WTC11 (cell line): ENCODE data around the gene ZNF587. TPM values are rescaled to one million over a fixed set of nuclear protein-coding genes. Genes with fewer than 3 reads are reported as not detected.
A peak's percentile ranks its signal among the peaks of the same experiment; 100 is the strongest.

Source experiments
- ATAC-seq: fragments of 200-7000 bp; cut with Tn5 transposase; 2 replicates; pipeline ENCODE4 v1.10.0; 2021; ENCODE audit warnings: mild to moderate bottlenecking, moderate library complexity
- CTCF ChIA-PET: fragments of 300-600 bp; sonication (Branson Sonifier 250); formaldehyde crosslinking; loops from one replicate; lab custom pipeline; 2021; ENCODE audit warnings: antibody characterized with exemption; lab: Charles Lee
- POLR2A ChIA-PET: fragments of 350-600 bp; sonication (Branson Sonifier 250); formaldehyde crosslinking; loops from one replicate; lab custom pipeline; 2021; ENCODE audit warnings: antibody characterized with exemption; lab: Charles Lee
- DNase-seq: peaks from one replicate; pipeline ENCODE4 v3.0.0; 2021; ENCODE audit warnings: low spot score
- H3K27ac Mint-ChIP-seq: 2 replicates; pipeline ENCODE4 v1.8.0; 2021; ENCODE audit warnings: mixed read lengths
- H3K27me3 Mint-ChIP-seq: 2 replicates; pipeline ENCODE4 v1.8.0; 2021; ENCODE audit warnings: low read depth, mild to moderate bottlenecking, moderate library complexity, mixed read lengths
- H3K36me3 Mint-ChIP-seq: 2 replicates; pipeline ENCODE4 v1.8.0; 2021; ENCODE audit warnings: mixed read lengths
- H3K4me1 Mint-ChIP-seq: 2 replicates; pipeline ENCODE4 v1.8.0; 2022; ENCODE audit warnings: mixed read lengths
- H3K4me3 Mint-ChIP-seq: 2 replicates; pipeline ENCODE4 v1.8.0; 2021; ENCODE audit warnings: mild to moderate bottlenecking, moderate library complexity, mixed read lengths
- H3K9me3 Mint-ChIP-seq: 2 replicates; pipeline ENCODE4 v1.8.0; 2021; ENCODE audit warnings: mixed read lengths
- CBFB ChIP-seq: sonication (generic); formaldehyde crosslinking; IDR thresholded peaks from 2 replicates; pipeline ENCODE4 v1.8.1; 2022; ENCODE audit warnings: mild to moderate bottlenecking, low read depth, missing genetic modification reagents
- CREB1 ChIP-seq: sonication (generic); formaldehyde crosslinking; IDR thresholded peaks from 2 replicates; pipeline ENCODE4 v1.8.0; 2023; ENCODE audit warnings: mild to moderate bottlenecking, missing genetic modification reagents
- E2F1 ChIP-seq: sonication (generic); formaldehyde crosslinking; IDR thresholded peaks from 2 replicates; pipeline ENCODE4 v1.8.0; 2022; ENCODE audit warnings: mild to moderate bottlenecking, missing genetic modification reagents
- EMX1 ChIP-seq: fragments of 250-450 bp; sonication (Bioruptor Pico); IDR thresholded peaks from 2 replicates; pipeline ENCODE4 v1.8.0; 2021; ENCODE audit warnings: mild to moderate bottlenecking
- FOXK1 ChIP-seq: sonication (generic); formaldehyde crosslinking; IDR thresholded peaks from 2 replicates; pipeline ENCODE4 v1.8.0; 2022; ENCODE audit warnings: mild to moderate bottlenecking, moderate library complexity, missing genetic modification reagents
- MXD4 ChIP-seq: fragments of 250-450 bp; sonication (Bioruptor Pico); IDR thresholded peaks from 2 replicates; pipeline ENCODE4 v1.8.0; 2021; ENCODE audit warnings: mild to moderate bottlenecking, moderate library complexity, borderline replicate concordance
- MYBL2 ChIP-seq: sonication (generic); formaldehyde crosslinking; IDR thresholded peaks from 2 replicates; pipeline ENCODE4 v1.8.1; 2023; ENCODE audit warnings: mild to moderate bottlenecking, moderate library complexity, missing genetic modification reagents
- TP53 ChIP-seq: sonication (generic); formaldehyde crosslinking; IDR thresholded peaks from 2 replicates; pipeline ENCODE4 v1.8.1; 2023; ENCODE audit warnings: mild to moderate bottlenecking, missing genetic modification reagents
- ZBTB21 ChIP-seq: sonication (generic); formaldehyde crosslinking; IDR thresholded peaks from 2 replicates; pipeline ENCODE4 v1.8.1; 2023; ENCODE audit warnings: mild to moderate bottlenecking, missing genetic modification reagents, borderline replicate concordance
- total RNA-seq: library from RNA; stranded (reverse); gene quantifications from 3 replicates; pipeline ENCODE4 v1.2.3, GENCODE V29; 2021
- TF ChIP-seq, protein P1 (sequence below): fragments of 250-450 bp; sonication (Bioruptor Pico); IDR thresholded peaks from 2 replicates; pipeline ENCODE4 v1.9.0; 2021; ENCODE audit warnings: mild to moderate bottlenecking
- TF ChIP-seq, protein P2 (sequence below): sonication (generic); formaldehyde crosslinking; IDR thresholded peaks from 2 replicates; pipeline ENCODE4 v1.8.1; 2022; ENCODE audit warnings: low read depth, missing genetic modification reagents, borderline replicate concordance
- TF ChIP-seq, protein P3 (sequence below): fragments of 250-450 bp; sonication (Bioruptor Pico); IDR thresholded peaks from 2 replicates; pipeline ENCODE4 v1.9.0; 2021; ENCODE audit warnings: mild to moderate bottlenecking
- TF ChIP-seq, protein P4 (sequence below): fragments of 250-450 bp; sonication (Bioruptor Pico); conservative IDR thresholded peaks from 2 replicates; pipeline ENCODE4 v1.9.0; 2021; ENCODE audit warnings: mild to moderate bottlenecking
- TF ChIP-seq, protein P5 (sequence below): sonication (generic); formaldehyde crosslinking; IDR thresholded peaks from 2 replicates; pipeline ENCODE4 v1.8.0; 2023; ENCODE audit warnings: missing genetic modification reagents, mild to moderate bottlenecking, borderline replicate concordance
- TF ChIP-seq, protein P6 (sequence below): sonication (generic); formaldehyde crosslinking; IDR thresholded peaks from 2 replicates; pipeline ENCODE4 v1.8.1; 2022; ENCODE audit warnings: missing genetic modification reagents, borderline replicate concordance

ZNF587 gene
- total RNA-seq, 1 experiment from 2014 or later: 57.0 TPM

DNA sequence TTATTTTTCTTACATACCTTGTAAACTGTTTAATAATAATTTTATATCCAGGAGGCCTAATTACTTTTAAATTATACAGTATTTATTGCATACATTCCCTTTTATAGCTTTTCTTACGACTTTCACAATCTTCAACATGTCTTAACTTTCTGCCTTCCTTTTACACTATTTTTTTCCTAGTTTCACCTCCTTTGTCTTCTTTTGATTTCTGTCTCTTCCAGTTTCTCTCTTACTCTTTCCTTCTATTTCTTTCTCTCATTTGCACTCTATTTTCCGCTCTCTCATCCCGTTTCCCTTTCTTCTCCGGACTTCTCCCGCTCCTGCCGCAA lies 46.4 kb upstream of the ZNF587 start:
- H3K27ac Mint-ChIP-seq: peak overlapping the region; percentile 100

GRCh38 chr19:57803594-57804325 lies 45.9 kb upstream of the ZNF587 start:
- Mint-ChIP-seq H3K9me3 (no peaks in the 10 kb centered on the region), H3K4me3 (peak overlapping the region; percentile 86), H3K27ac (peak overlapping the region; percentile 100), H3K4me1 (peaks cover 70% of the 10 kb centered on the region), H3K27me3 (no peaks in the 10 kb centered on the region), H3K36me3 (peaks cover 22% of the 10 kb centered on the region)
- TF ChIP-seq TP53 (CRISPR knock-in tag) (no peak), ZBTB21 (CRISPR knock-in tag) (no peak), MXD4 (CRISPR knock-in tag) (no peak), FOXK1 (CRISPR knock-in tag) (no peak), CBFB (no peak), MYBL2 (CRISPR knock-in tag) (no peak), CREB1 (CRISPR knock-in tag) (no peak), E2F1 (CRISPR knock-in tag) (no peak)
- TF ChIP-seq, protein P1, sequence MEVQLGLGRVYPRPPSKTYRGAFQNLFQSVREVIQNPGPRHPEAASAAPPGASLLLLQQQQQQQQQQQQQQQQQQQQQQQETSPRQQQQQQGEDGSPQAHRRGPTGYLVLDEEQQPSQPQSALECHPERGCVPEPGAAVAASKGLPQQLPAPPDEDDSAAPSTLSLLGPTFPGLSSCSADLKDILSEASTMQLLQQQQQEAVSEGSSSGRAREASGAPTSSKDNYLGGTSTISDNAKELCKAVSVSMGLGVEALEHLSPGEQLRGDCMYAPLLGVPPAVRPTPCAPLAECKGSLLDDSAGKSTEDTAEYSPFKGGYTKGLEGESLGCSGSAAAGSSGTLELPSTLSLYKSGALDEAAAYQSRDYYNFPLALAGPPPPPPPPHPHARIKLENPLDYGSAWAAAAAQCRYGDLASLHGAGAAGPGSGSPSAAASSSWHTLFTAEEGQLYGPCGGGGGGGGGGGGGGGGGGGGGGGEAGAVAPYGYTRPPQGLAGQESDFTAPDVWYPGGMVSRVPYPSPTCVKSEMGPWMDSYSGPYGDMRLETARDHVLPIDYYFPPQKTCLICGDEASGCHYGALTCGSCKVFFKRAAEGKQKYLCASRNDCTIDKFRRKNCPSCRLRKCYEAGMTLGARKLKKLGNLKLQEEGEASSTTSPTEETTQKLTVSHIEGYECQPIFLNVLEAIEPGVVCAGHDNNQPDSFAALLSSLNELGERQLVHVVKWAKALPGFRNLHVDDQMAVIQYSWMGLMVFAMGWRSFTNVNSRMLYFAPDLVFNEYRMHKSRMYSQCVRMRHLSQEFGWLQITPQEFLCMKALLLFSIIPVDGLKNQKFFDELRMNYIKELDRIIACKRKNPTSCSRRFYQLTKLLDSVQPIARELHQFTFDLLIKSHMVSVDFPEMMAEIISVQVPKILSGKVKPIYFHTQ (CRISPR knock-in tag): no peak; the same call in 1 of the 2 replicates
- TF ChIP-seq, protein P2, sequence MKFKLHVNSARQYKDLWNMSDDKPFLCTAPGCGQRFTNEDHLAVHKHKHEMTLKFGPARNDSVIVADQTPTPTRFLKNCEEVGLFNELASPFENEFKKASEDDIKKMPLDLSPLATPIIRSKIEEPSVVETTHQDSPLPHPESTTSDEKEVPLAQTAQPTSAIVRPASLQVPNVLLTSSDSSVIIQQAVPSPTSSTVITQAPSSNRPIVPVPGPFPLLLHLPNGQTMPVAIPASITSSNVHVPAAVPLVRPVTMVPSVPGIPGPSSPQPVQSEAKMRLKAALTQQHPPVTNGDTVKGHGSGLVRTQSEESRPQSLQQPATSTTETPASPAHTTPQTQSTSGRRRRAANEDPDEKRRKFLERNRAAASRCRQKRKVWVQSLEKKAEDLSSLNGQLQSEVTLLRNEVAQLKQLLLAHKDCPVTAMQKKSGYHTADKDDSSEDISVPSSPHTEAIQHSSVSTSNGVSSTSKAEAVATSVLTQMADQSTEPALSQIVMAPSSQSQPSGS (CRISPR knock-in tag): no peak
- TF ChIP-seq, protein P3, sequence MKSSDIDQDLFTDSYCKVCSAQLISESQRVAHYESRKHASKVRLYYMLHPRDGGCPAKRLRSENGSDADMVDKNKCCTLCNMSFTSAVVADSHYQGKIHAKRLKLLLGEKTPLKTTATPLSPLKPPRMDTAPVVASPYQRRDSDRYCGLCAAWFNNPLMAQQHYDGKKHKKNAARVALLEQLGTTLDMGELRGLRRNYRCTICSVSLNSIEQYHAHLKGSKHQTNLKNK (CRISPR knock-in tag): no peak
- TF ChIP-seq, protein P4, sequence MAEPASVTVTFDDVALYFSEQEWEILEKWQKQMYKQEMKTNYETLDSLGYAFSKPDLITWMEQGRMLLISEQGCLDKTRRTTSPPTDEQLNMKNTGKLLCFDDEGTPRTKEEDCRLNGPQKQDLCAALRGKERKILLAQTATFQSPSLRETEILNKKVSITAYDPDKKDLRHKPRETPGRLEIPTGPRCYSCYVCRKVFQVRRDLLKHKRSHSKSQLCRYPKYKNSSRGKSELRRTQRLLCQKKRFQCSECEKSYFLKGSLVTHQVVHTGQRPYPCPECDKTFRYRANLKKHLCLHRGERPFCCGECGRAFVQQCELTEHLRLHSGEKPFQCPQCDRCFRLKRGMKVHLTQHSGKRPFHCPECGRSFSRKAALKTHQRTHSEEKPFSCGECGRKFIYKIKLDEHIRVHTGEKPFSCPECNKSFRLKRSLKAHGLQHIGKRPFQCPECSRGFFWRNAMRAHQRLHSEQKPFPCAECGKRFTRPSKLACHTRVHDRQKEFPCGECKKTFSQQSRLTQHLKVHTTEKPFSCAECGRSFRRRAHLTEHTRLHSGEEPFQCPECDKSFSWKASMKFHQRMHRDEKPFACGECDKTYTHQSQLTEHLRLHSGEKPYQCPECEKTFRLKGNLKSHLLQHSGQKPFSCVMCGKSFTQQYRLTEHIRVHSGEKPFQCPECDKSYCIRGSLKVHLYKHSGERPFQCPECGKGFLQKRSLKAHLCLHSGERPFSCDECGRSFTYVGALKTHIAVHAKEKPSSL: no peak
- TF ChIP-seq, protein P5, sequence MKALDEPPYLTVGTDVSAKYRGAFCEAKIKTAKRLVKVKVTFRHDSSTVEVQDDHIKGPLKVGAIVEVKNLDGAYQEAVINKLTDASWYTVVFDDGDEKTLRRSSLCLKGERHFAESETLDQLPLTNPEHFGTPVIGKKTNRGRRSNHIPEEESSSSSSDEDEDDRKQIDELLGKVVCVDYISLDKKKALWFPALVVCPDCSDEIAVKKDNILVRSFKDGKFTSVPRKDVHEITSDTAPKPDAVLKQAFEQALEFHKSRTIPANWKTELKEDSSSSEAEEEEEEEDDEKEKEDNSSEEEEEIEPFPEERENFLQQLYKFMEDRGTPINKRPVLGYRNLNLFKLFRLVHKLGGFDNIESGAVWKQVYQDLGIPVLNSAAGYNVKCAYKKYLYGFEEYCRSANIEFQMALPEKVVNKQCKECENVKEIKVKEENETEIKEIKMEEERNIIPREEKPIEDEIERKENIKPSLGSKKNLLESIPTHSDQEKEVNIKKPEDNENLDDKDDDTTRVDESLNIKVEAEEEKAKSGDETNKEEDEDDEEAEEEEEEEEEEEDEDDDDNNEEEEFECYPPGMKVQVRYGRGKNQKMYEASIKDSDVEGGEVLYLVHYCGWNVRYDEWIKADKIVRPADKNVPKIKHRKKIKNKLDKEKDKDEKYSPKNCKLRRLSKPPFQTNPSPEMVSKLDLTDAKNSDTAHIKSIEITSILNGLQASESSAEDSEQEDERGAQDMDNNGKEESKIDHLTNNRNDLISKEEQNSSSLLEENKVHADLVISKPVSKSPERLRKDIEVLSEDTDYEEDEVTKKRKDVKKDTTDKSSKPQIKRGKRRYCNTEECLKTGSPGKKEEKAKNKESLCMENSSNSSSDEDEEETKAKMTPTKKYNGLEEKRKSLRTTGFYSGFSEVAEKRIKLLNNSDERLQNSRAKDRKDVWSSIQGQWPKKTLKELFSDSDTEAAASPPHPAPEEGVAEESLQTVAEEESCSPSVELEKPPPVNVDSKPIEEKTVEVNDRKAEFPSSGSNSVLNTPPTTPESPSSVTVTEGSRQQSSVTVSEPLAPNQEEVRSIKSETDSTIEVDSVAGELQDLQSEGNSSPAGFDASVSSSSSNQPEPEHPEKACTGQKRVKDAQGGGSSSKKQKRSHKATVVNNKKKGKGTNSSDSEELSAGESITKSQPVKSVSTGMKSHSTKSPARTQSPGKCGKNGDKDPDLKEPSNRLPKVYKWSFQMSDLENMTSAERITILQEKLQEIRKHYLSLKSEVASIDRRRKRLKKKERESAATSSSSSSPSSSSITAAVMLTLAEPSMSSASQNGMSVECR: no peak
- ChIA-PET POLR2A (interaction anchor here (0.5 to 2.9 kb wide), 4 partner anchors 11 to 145 kb away, joined by 4 to 11 read pairs (median 6); partner anchors contain the start of gene ZNF552), CTCF (interaction anchor here (0.6 to 2.5 kb wide), 3 partner anchors 11 to 38 kb away, joined by 3 to 12 read pairs (median 3); no protein-coding TSS in a partner anchor)
- ATAC-seq (peak; percentile 60), DNase-seq (peak; percentile 69)

More for the DNA sequence above, 46.4 kb upstream of the ZNF587 start:
- no peak for DNase-seq
- no peak for TF ChIP-seq EMX1
- TF ChIP-seq, protein P6, sequence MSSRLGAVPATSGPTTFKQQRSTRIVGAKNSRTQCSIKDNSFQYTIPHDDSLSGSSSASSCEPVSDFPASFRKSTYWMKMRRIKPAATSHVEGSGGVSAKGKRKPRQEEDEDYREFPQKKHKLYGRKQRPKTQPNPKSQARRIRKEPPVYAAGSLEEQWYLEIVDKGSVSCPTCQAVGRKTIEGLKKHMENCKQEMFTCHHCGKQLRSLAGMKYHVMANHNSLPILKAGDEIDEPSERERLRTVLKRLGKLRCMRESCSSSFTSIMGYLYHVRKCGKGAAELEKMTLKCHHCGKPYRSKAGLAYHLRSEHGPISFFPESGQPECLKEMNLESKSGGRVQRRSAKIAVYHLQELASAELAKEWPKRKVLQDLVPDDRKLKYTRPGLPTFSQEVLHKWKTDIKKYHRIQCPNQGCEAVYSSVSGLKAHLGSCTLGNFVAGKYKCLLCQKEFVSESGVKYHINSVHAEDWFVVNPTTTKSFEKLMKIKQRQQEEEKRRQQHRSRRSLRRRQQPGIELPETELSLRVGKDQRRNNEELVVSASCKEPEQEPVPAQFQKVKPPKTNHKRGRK (CRISPR knock-in tag): 0 out of 2 replicates have a peak, but pooled peaks have one; percentile 21
- TF ChIP-seq, all 79 proteins: peak for 1
- Mint-ChIP-seq H3K9me3 (no peaks in the 10 kb centered on the region), H3K27me3 (no peaks in the 10 kb centered on the region), H3K4me3 (peak overlapping the region; percentile 86), H3K4me1 (peaks cover 73% of the 10 kb centered on the region), H3K36me3 (peaks cover 20% of the 10 kb centered on the region)
- no peak for ATAC-seq
- ChIA-PET CTCF (no interaction called here), POLR2A (interaction anchor here (2.9 kb wide), 1 partner anchor 12 kb away, joined by 11 read pairs; the partner anchor contains the start of gene ZNF552)
